ENCODE results near the gene EIF3L.

DNA sequence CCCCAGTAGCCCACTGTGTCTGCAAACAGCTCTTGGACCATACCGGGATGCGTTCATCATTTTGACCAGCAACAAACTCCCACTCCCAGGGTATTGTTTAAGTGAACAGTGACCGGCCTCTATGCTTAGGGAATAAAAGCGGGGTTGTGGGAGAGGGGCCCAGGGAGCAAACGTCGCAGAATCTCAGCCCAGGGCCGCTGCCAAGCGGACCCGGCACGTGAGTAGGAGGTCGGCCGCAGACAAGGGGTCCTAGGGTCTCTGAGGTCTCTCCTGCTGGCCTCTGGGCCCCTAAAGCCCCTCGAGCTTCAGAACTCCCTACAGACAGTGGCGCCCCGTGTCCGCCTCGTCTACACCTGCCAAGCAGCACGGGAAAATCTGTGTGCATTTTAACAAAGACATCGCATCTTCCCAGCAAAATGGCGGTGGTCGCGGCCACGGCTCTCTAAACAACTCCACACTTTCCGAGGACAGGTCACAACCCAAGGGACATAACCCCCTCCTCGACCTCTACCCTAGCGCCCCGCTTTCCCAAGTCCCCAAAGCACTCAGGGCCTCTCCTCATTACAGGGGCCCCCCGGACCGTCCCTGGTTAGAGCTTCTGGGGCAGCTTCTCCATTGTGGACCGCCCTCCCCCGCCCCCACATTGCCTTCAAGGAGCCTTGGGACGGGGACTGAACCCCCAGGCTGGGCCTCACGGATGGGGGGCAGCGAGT is 45.4 kb upstream of the EIF3L start:
- no peak for TF ChIP-seq POLR2AphosphoS5 (IDR thresholded peaks at IDR 0.05)
- TF ChIP-seq, protein P1, sequence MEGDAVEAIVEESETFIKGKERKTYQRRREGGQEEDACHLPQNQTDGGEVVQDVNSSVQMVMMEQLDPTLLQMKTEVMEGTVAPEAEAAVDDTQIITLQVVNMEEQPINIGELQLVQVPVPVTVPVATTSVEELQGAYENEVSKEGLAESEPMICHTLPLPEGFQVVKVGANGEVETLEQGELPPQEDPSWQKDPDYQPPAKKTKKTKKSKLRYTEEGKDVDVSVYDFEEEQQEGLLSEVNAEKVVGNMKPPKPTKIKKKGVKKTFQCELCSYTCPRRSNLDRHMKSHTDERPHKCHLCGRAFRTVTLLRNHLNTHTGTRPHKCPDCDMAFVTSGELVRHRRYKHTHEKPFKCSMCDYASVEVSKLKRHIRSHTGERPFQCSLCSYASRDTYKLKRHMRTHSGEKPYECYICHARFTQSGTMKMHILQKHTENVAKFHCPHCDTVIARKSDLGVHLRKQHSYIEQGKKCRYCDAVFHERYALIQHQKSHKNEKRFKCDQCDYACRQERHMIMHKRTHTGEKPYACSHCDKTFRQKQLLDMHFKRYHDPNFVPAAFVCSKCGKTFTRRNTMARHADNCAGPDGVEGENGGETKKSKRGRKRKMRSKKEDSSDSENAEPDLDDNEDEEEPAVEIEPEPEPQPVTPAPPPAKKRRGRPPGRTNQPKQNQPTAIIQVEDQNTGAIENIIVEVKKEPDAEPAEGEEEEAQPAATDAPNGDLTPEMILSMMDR (IDR thresholded peaks at IDR 0.05), result no peak
- TF ChIP-seq POLR2A (IDR thresholded peaks at IDR 0.05), result no peak

All from suprapubic skin (tissue), 4 donors.